Esophagus muscularis mucosa (tissue), 4 donors: ENCODE data around the gene WNT10A.

Experiments used
- CTCF ChIP-seq, 3 experiments: fragments of 200-600 bp in 2 of 3; fragments of 450-650 bp in 1 of 3; sonication (generic) in 2 of 3; IDR thresholded peaks; one replicate each; pipeline ENCODE4 v1.5.1; 2017 to 2019; ENCODE audit warnings: antibody characterized with exemption in 3 of 3, mild to moderate bottlenecking in 2 of 3, moderate library complexity in 1 of 3
- EP300 ChIP-seq: sonication (generic); formaldehyde crosslinking; IDR thresholded peaks from one replicate; pipeline ENCODE4 v1.6.1; 2017; ENCODE audit warnings: antibody characterized with exemption
- POLR2A ChIP-seq: fragments of 450-650 bp; IDR thresholded peaks from one replicate; pipeline ENCODE4 v1.6.1; 2017; ENCODE audit warnings: antibody characterized with exemption, moderate library complexity, mild to moderate bottlenecking, low read depth
- POLR2AphosphoS5 ChIP-seq, 2 donors: sonication (generic); formaldehyde crosslinking; IDR thresholded peaks; one replicate each; pipeline ENCODE4 v1.6.1; 2017; ENCODE audit warnings: antibody characterized with exemption in 2 of 2

GRCh38 chr2:218927422-218927821 is 46.8 kb downstream of the WNT10A start:
- TF ChIP-seq CTCF (IDR thresholded peaks at IDR 0.05) (no peak), POLR2A (no peak), POLR2AphosphoS5 (IDR thresholded peaks at IDR 0.05) (no peak), EP300 (no peak)
